Effector CD4-positive, alpha-beta T cell (primary cell): ENCODE measurements around the gene LCA5. TPM values are rescaled to one million over a fixed set of nuclear protein-coding genes. Genes with fewer than 3 reads are reported as not detected.
A peak's percentile ranks its signal among the peaks of the same experiment; 100 is the strongest.
"Not testable (repeated sequence)": the region's sequence is repeated elsewhere in the genome, so short reads cannot be mapped to it uniquely, and the experiment has no call there.

Source experiments
- DNase-seq: peaks from one replicate; pipeline ENCODE4 v3.0.0-alpha.2; 2020
- total RNA-seq: gene quantifications from one replicate; lab custom pipeline; 2026; lab: John Stamatoyannopoulos, UW

Gene LCA5
- not detected for total RNA-seq

GRCh38 chr6:79536954-79537747, at the start of gene LCA5:
Gene LCA5, minus strand, starts transcription at chr6:79537430. Its CDS starts 18,536 bp downstream, at chr6:79518894.
- peak; percentile 65 for DNase-seq

- no peak for DNase-seq
These were observed 49.3 kb upstream of the LCA5 start for GRCh38 chr6:79586548-79586947.

GRCh38 chr6:79584332-79584731, 47.1 kb upstream of the LCA5 start:
- no peak for DNase-seq

- not testable (repeated sequence) for DNase-seq
These were observed 40.7 kb upstream of the LCA5 start for GRCh38 chr6:79577926-79578325.

- no peak for DNase-seq
These were observed 37.5 kb upstream of the LCA5 start for GRCh38 chr6:79574630-79575225.

- no peak for DNase-seq
These were observed 36.9 kb upstream of the LCA5 start for GRCh38 chr6:79574174-79574573.

GRCh38 chr6:79571030-79571367, 33.8 kb upstream of the LCA5 start:
- no peak for DNase-seq

- no peak for DNase-seq
These were observed 33.1 kb upstream of the LCA5 start for GRCh38 chr6:79570129-79571029.

- no peak for DNase-seq
These were observed 31.8 kb upstream of the LCA5 start for GRCh38 chr6:79568996-79569395.

- DNase-seq, result no peak
These were observed 27.4 kb upstream of the LCA5 start for GRCh38 chr6:79564636-79565035.

GRCh38 chr6:79559706-79560105, 22.5 kb upstream of the LCA5 start:
- no peak for DNase-seq

- no peak for DNase-seq
These were observed 20.6 kb upstream of the LCA5 start for GRCh38 chr6:79557673-79558467.

- DNase-seq, result no peak
These were observed 17.1 kb upstream of the LCA5 start for GRCh38 chr6:79554305-79554704.

- DNase-seq, result no peak
These were observed 14.2 kb upstream of the LCA5 start for GRCh38 chr6:79551401-79551800.

GRCh38 chr6:79548304-79548703, 11.1 kb upstream of the LCA5 start:
- DNase-seq, result no peak

- DNase-seq, result no peak
These were observed 9.0 kb upstream of the LCA5 start for GRCh38 chr6:79546186-79546585.

GRCh38 chr6:79544939-79545450, 7.8 kb upstream of the LCA5 start:
- no peak for DNase-seq

GRCh38 chr6:79544299-79544927, 7.2 kb upstream of the LCA5 start:
- DNase-seq, result no peak

- no peak for DNase-seq
These were observed 6.7 kb upstream of the LCA5 start for GRCh38 chr6:79543886-79544285.

GRCh38 chr6:79543411-79543810, 6.2 kb upstream of the LCA5 start:
- DNase-seq, result no peak

GRCh38 chr6:79538106-79538971, 1.1 kb upstream of the LCA5 start:
- no peak for DNase-seq
